Left colon (tissue), 2 donors: ENCODE measurements around the gene ASPN. TPM values are rescaled to one million over a fixed set of nuclear protein-coding genes. Genes with fewer than 3 reads are reported as not detected.
A peak's percentile ranks its signal among the peaks of the same experiment; 100 is the strongest.

Experiments used
- ATAC-seq: fragments of 200-7000 bp; cut with Tn5 transposase; one replicate; pipeline ENCODE4 v1.9.1; 2020; ENCODE audit warnings: mild to moderate bottlenecking, moderate library complexity
- DNase-seq, 2 donors: peaks; one replicate each; pipeline ENCODE4 v3.0.0-alpha.2; 2020
- intact Hi-C, 2 donors: fragments of 100-400 bp; cut with DNase I in 1 of 2; cut with micrococcal nuclease in 1 of 2; formaldehyde crosslinking; loops; one replicate each; pipeline versions ENCODE4 v1.11.2 to v1.14.0; 2022; cut with DNase I, micrococcal nuclease
- total RNA-seq, 2 donors: library from RNA; stranded (reverse); fragmentation: NEBNext Ultra II Directional; extraction: Animal tissue kit (Norgen Biotek cat#: 25700); gene quantifications; one replicate each; pipeline ENCODE4 v1.2.1, GENCODE V29; 2021
- donor health status: DM: no; HTN: no; CAD: no.
- donor health status: DM: yes; HTN: yes; CAD: no.

The ASPN gene
- total RNA-seq, 2 donors from 2014 or later, result 0.46 to 4.0 TPM

DNA sequence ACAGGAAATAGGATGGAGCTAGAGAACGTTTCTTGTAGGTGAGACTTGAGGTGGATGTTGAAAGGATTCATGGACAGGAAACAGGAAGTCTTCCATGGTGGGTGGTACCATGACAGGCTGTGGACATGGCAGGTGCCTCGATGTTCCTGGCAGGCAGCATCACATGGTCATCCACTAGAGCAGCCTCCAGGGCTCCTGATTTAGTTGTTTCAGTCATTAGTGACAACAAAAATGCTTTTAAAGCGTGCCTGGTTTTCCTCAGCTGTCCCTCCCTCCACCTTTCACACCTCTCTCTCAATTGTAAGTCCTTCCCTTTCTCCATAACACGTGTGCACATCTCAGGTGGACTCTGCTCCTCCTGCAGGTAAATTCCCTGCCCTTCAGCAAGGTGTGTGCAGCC is 25.2 kb upstream of the ASPN start:
- ATAC-seq, result peak; percentile 44
- no peak for DNase-seq
- intact Hi-C loops, result no loop called here

- ATAC-seq (peak; percentile 38), DNase-seq (no peak)
- intact Hi-C loops, result no loop called here
Measured at GRCh38 chr9:92507005-92507404, 24.7 kb upstream of the ASPN start.

DNA sequence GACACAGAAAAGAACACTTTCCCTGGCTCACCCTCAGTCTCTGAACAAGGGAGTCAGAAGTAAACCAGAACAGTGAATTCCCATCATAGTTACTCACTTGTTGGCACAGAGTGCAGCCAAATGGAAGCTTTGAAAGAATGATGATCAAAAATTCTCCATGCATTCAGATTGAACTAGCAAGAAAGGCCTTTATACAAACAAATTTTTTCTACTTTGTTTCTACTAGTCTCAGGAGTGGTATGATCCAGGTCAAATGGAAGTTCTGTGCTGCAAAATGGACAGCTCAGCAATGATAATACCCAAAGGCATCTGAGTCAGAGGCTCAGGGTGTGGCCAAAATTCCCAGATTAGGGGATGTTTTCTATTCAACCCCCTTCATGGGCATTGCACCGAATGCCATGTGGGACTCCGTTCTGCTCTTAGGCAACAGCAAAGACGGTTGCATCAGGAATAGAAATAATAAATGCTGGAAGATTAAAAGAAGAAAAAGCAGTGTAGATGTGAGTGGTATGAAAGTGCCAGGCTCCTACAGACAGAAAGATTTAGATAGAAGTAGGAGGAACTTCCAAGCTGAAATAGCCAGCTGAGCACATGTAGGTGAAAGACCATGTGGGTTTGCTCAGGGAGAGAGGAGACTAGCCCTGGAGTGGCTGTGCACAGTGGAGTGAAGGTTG is 24.0 kb upstream of the ASPN start:
- no peak for DNase-seq
- ATAC-seq, result no peak
- intact Hi-C loops, result no loop called here

DNA sequence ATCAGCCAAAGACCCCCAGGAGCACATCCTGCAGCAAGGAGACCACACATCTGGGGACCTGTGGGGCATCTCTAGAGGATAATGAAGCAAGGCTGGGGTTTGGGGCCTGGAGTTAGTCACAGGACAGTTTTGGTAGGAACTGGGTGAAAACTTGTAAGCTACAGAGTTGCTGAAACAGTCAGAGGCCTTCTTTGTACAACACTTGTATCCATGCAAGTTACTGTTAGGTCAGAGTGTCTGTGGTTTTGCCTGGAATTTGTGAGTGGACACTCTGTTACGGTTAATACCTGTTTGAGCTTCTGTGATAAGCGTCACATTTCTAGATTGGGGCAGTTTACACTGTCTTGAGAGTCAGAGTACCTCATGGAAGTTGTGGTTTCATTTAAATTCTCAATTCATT is 22.6 kb upstream of the ASPN start:
- intact Hi-C loops, result no loop called here
- ATAC-seq (no peak), DNase-seq (no peak)

DNA sequence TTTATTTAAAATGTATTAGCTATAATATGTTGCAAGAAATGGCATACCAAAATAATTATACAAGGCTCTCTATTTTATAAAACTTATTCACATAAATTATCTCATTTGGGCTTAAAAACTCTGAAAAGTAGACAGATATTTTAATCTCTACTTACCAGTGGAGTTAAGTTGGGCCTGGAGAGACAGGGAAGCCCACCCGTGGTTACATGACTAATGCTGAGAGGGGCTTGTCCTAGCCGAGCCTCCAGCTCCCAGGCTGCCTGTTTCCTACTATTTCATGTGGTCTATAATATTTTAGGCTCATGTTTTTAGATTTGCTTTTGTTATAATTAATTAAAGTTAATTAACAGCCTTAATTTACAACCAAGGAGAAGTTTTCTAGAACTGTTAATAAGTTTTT is 20.9 kb upstream of the ASPN start:
- intact Hi-C loops, result no loop called here
- ATAC-seq (no peak), DNase-seq (no peak)

DNA sequence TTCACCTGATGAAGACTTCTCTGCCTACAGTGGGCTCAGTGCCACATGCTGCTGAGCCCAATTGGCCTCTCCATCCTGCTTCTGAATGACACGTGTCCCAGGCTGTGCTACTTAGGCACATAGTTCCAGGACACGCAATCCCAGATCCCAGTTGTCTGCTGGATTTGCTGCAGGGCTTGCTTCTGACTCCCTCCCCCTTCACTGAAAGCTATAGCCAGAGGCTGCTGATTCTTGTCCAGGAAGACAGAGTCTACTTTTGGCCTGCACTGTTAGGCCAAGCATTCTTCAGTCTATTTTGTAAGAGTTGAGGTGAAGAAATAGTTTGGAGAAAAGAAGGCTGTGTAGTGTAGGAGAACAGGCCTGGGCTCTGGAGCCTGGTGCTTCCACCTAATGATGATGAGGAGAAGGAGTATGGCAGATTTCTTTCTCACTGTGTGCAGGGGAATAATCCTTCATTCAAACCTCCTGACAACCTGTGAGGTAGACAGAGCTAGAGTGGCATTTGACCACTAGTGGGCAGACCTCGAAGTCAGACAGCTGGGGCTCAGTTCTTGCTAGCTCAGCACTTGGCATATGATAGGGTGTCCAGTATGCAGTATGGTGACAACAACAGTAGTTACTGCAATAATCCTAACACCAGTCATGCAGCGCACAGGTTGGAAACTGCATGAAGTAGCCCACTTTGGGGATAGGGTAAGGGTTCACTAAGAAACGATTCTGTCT is 19.5 kb upstream of the ASPN start:
- intact Hi-C loops, result no loop called here
- ATAC-seq (peak; percentile 90), DNase-seq (peak; percentile 35 to 43)

DNA sequence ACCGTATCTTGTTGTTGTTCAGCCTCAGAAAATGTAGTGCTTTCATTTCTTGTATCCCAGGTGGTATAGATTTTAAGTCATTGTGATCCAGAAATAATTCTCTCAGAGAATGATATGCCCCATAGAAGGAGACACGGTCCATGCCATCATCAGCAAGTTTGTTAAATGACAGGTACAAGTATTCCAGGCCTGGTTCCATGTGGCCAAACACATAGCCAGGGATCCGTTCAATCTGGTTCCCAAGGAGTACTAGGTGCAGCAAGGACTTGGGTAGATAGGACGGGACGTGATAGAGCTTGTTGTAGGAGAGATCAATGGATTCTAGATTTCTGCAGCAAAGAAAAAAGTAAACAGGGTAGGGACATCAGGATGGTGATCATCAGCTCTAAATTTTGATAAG is 18.4 kb upstream of the ASPN start:
- no peak for ATAC-seq
- no peak for DNase-seq
- intact Hi-C loops, result no loop called here

GRCh38 chr9:92499701-92500100 is 17.4 kb upstream of the ASPN start:
- ATAC-seq (no peak), DNase-seq (no peak)
- intact Hi-C loops, result no loop called here

DNA sequence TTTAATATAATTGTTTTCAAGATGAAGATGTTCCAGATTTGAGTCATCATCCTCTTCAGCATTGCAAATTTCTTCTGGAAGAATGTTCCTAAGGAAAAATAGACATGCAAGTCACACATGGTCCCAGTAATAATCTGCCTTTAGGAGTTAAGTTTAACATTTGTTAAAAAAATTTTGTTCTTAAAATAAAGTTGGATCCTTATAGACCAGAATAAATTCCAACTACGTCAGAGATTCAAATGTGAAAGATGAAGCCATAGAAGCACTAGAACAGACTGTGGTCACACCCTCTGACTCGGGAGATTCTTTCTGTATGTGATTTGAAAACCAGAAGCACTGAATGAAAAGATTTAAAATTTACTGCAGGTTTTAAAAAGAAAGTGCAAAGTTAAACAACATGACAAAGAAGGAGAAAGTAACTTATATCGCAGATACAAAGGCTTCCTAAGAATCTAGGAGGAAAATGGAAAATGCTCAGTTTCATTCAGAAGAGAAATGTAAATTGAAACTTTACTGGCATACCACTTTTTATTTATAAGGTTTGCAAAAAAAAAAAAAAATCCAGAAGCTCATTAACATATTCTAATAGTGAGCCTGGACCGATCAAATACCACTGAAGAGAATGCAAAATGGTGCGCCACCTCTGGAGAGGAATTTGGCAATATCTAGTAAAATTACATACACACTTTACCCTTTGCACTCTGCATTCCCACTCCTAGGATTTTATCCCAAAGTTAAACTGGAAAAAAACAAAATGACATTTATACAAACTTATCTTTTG is 14.3 kb upstream of the ASPN start:
- ATAC-seq (no peak), DNase-seq (no peak)
- intact Hi-C loops, result no loop called here

- ATAC-seq (no peak), DNase-seq (no peak)
- intact Hi-C loops, result no loop called here
Measured at GRCh38 chr9:92494856-92495255, 12.6 kb upstream of the ASPN start.

DNA sequence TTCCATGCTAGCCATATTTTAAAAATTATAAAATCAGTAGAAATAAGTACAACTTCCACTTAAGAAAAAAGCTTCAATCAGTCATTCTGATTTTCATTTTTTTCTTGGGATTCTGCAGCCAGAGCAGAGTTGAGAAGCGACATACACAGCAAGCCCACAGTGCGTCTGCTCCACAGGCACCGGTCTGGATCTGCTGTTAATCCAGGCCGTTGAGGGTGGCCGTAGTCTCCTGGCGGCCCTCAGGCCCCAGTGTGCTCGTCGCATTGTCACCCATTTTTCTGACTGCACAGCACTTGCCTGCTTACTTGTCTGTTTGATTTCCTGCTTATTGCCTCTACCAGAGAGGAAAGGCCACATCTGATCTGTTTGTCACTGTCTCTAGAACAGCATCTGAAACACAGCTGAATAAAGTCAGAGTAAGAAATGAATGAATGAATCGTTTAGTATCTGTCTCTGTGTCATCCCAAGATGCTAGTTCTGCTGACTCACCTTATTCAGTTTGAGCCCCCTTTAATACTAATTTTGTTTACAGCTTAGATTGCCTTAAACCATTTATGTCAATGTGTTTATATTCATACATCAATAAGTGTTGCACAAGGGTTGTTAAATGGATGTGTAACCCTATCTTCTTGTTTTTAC is 11.6 kb upstream of the ASPN start:
- DNase-seq (no peak), ATAC-seq (no peak)
- intact Hi-C loops, result no loop called here

DNA sequence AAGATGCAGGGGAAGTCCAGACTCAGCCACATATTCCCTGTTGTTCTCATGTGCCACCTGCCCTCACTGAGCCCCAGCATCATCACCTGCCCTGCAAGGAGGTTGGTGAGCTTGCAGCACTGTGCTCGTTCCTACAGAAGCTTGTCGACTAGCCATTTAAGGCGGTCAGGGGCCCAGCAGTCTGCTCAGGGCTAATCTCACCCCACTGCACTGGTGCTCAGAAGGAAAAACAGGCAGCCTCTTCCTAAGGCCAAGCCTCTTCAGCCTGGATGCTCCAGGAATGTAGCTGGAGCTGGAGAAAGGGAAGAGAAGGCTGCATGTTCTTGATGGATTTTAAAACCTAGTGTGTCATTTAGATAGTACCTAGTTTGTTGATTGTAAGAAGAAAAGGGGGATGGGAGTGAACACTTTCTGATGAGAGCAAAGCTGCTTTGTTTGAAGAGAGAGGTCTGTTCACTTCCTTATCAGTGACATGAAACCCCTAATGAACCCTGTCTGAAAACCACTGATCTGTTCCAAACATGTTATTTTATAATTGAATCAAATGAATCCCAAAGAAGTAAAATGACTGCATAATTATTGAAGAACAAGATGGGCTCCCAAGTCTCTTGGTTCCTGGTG is 10.6 kb upstream of the ASPN start:
- intact Hi-C loops, result no loop called here
- DNase-seq (no peak), ATAC-seq (no peak)

GRCh38 chr9:92488681-92489550 is 6.6 kb upstream of the ASPN start:
- no peak for ATAC-seq
- DNase-seq, result no peak
- intact Hi-C loops, result no loop called here

DNA sequence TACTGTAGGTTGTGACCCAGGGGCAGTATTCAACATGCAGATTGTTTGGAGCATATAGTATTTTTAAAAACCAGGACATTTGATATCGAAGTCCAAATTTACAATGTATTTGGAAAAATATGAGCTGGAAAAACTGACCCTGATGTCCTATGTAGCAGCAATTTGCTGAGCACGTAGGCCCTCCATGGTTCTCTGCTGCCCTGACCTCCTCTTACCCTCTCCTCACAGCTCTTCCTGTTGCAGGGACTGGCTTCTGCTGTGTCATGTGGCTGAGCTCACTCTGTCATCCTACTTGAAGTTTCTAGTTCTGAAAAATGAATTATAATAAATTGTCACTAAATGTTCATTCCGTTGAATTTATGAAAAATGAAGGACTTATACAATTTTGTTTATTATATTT is 4.1 kb upstream of the ASPN start:
- DNase-seq, result no peak
- intact Hi-C loops, result no loop called here
- no peak for ATAC-seq

DNA sequence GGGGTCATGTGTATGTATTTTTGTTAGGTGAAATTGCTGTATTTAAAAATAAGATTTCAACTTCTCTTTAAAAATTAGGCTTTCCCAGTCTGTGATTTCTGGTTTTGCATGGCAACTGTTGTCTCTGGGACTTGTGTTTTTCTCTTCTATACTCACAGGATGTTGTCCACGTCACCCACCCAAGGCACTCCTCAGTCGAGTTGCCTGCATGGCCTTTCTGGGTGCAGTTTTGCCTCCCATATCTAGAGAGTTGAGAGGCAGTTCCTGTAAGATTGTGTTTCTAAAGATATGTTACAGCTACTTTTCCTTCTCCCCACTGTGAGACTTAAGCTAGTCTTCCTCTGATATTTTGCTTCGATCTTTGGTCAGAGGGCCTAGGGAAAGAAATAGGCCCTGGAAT is 2.3 kb upstream of the ASPN start:
- intact Hi-C loops, result no loop called here
- no peak for ATAC-seq
- no peak for DNase-seq

- intact Hi-C loops, result no loop called here
- no peak for ATAC-seq
- no peak for DNase-seq
Measured at GRCh38 chr9:92483627-92484545, 1.6 kb upstream of the ASPN start.

DNA sequence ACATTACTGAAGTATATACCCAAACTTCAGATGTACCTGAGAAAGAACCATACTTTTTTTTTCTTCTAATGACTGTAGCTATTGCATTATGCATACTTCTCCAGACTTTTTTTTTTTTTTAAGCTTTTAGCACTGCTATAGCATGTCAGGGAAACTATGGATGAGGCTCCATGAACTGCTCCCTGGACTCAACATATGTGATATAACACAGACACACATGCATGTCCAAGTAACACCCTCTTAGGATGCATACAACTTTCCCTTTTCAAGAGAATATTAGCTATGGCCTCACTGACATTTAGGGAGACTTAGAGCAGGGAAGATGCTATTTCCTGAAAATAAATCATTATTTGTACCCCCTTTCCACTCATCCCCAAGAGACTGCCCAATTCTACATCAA is 499 bp upstream of the ASPN start:
- intact Hi-C loops, result no loop called here
- ATAC-seq, result no peak
- DNase-seq, result no peak
